SK-N-MC (cell line): ENCODE measurements around the gene MAGI1.

Experiments
- DNase-seq: peaks from one replicate; pipeline ENCODE4 v3.0.0-alpha.2; 2011; ENCODE audit warnings: low read depth, low spot score
- H3K27ac ChIP-seq: fragments of 200-600 bp; sonication (generic); 2 replicates; pipeline ENCODE4 v1.5.1; 2016; ENCODE audit warnings: mixed run types
- H3K36me3 ChIP-seq: fragments of 200-600 bp; sonication (generic); 2 replicates; pipeline ENCODE4 v1.6.1; 2017; ENCODE audit warnings: antibody characterized with exemption, low read length, mixed read lengths; ENCODE audit not compliant: insufficient read depth
- H3K4me3 ChIP-seq: fragments of 200-600 bp; sonication (generic); 2 replicates; pipeline ENCODE4 v1.5.1; 2016
- H3K9ac ChIP-seq: fragments of 200-600 bp; sonication (generic); 2 replicates; pipeline ENCODE4 v1.8.0; 2017; ENCODE audit warnings: mixed run types, mixed read lengths; ENCODE audit not compliant: insufficient read length
- H3K9me3 ChIP-seq: fragments of 200-600 bp; sonication (generic); 2 replicates; pipeline ENCODE4 v1.6.1; 2017; ENCODE audit warnings: low read depth, mild to moderate bottlenecking, antibody characterized with exemption, low read length, moderate library complexity, mixed read lengths
- EZH2 ChIP-seq: fragments of 200-600 bp; sonication (generic); IDR thresholded peaks from one replicate; pipeline ENCODE4 v1.6.1; 2017; ENCODE audit warnings: antibody characterized with exemption
- FOXP2 ChIP-seq: optimal IDR thresholded peaks from 2 replicates; pipeline ENCODE3; 2011; ENCODE audit warnings: mild to moderate bottlenecking, moderate library complexity; ENCODE audit not compliant: insufficient read depth; ENCODE audit errors: extremely low read length, control extremely low read depth
- POLR2AphosphoS5 ChIP-seq: IDR thresholded peaks from 2 replicates; pipeline ENCODE4 v1.6.1; 2012; ENCODE audit warnings: mild to moderate bottlenecking, low read depth, low read length, borderline replicate concordance

Gene MAGI1

GRCh38 chr3:65672061-65672460 lies 366.7 kb downstream of the MAGI1 start:
- H3K27ac ChIP-seq = no peak overlapping the region
- H3K9me3 ChIP-seq = no peaks in the 10 kb centered on the region
- H3K36me3 ChIP-seq = no peaks in the 10 kb centered on the region
- DNase-seq = no peak
- no peak for TF ChIP-seq POLR2AphosphoS5
- no peak for TF ChIP-seq EZH2
- TF ChIP-seq FOXP2 = no peak
- no peak overlapping the region for H3K4me3 ChIP-seq
- H3K9ac ChIP-seq = no peak overlapping the region

- Histone ChIP-seq H3K27ac (no peak overlapping the region), H3K36me3 (no peaks in the 10 kb centered on the region), H3K9me3 (no peaks in the 10 kb centered on the region), H3K9ac (no peak overlapping the region), H3K4me3 (no peak overlapping the region)
- DNase-seq = no peak
- TF ChIP-seq EZH2 (no peak), FOXP2 (no peak), POLR2AphosphoS5 (no peak)
Measured at GRCh38 chr3:65671004-65671403, 367.7 kb downstream of the MAGI1 start.

- Histone ChIP-seq H3K27ac (no peak overlapping the region), H3K36me3 (no peaks in the 10 kb centered on the region), H3K9ac (no peak overlapping the region), H3K4me3 (no peak overlapping the region), H3K9me3 (no peaks in the 10 kb centered on the region)
- DNase-seq = no peak
- TF ChIP-seq EZH2 = no peak
- no peak for TF ChIP-seq FOXP2
- no peak for TF ChIP-seq POLR2AphosphoS5
Measured at GRCh38 chr3:65669163-65669875, 369.4 kb downstream of the MAGI1 start.

GRCh38 chr3:65667963-65668362 lies 370.8 kb downstream of the MAGI1 start:
- Histone ChIP-seq H3K27ac (no peak overlapping the region), H3K9me3 (no peaks in the 10 kb centered on the region), H3K36me3 (no peaks in the 10 kb centered on the region), H3K4me3 (no peak overlapping the region), H3K9ac (no peak overlapping the region)
- DNase-seq = no peak
- TF ChIP-seq POLR2AphosphoS5 (no peak), EZH2 (no peak), FOXP2 (no peak)

GRCh38 chr3:65666448-65667091 lies 372.1 kb downstream of the MAGI1 start:
- H3K4me3 ChIP-seq = no peak overlapping the region
- no peaks in the 10 kb centered on the region for H3K36me3 ChIP-seq
- H3K27ac ChIP-seq = no peak overlapping the region
- no peaks in the 10 kb centered on the region for H3K9me3 ChIP-seq
- TF ChIP-seq POLR2AphosphoS5 = no peak
- no peak for TF ChIP-seq EZH2
- TF ChIP-seq FOXP2 = no peak
- no peak for DNase-seq
- H3K9ac ChIP-seq = no peak overlapping the region

- Histone ChIP-seq H3K9ac (no peak overlapping the region), H3K36me3 (no peaks in the 10 kb centered on the region), H3K4me3 (no peak overlapping the region), H3K27ac (no peak overlapping the region), H3K9me3 (no peaks in the 10 kb centered on the region)
- no peak for TF ChIP-seq EZH2
- no peak for DNase-seq
Measured at GRCh38 chr3:65665915-65666314, 372.8 kb downstream of the MAGI1 start.

GRCh38 chr3:65664931-65665330 lies 373.8 kb downstream of the MAGI1 start:
- no peak overlapping the region for H3K27ac ChIP-seq
- H3K9me3 ChIP-seq = no peaks in the 10 kb centered on the region
- TF ChIP-seq POLR2AphosphoS5 = no peak
- TF ChIP-seq EZH2 = no peak
- TF ChIP-seq FOXP2 = no peak
- H3K36me3 ChIP-seq = no peaks in the 10 kb centered on the region
- H3K9ac ChIP-seq = no peak overlapping the region
- no peak overlapping the region for H3K4me3 ChIP-seq
- no peak for DNase-seq

- TF ChIP-seq EZH2 (no peak), FOXP2 (no peak)
- DNase-seq = no peak
Measured at GRCh38 chr3:65664446-65664845, 374.3 kb downstream of the MAGI1 start.

GRCh38 chr3:65662095-65662494 lies 376.6 kb downstream of the MAGI1 start:
- Histone ChIP-seq H3K36me3 (no peaks in the 10 kb centered on the region), H3K9ac (no peak overlapping the region), H3K4me3 (no peak overlapping the region), H3K27ac (no peak overlapping the region), H3K9me3 (no peaks in the 10 kb centered on the region)
- TF ChIP-seq EZH2 (no peak), FOXP2 (no peak), POLR2AphosphoS5 (no peak)
- DNase-seq = no peak

More at GRCh38 chr3:65664446-65664845, 374.3 kb downstream of the MAGI1 start:
- H3K9me3 ChIP-seq = no peaks in the 10 kb centered on the region
- H3K27ac ChIP-seq = no peak overlapping the region
- no peak overlapping the region for H3K4me3 ChIP-seq
- no peak overlapping the region for H3K9ac ChIP-seq
- no peaks in the 10 kb centered on the region for H3K36me3 ChIP-seq
